HCT116 (cell line): ENCODE measurements around the gene JAG1. TPM values are rescaled to one million over a fixed set of nuclear protein-coding genes. Genes with fewer than 3 reads are reported as not detected.

Source experiments
- ATAC-seq: fragments of 200-7000 bp; cut with Tn5 transposase; 2 replicates; pipeline ENCODE4 v1.9.1; 2020; ENCODE audit warnings: mild to moderate bottlenecking, moderate library complexity
- BruUV-seq: library from RNA; stranded (reverse); fragments of 400-500 nt; replicated peaks from 2 replicates; lab custom pipeline; 2021; lab: Mats Ljungman, UMichigan
- CTCF ChIA-PET: fragments of 300-600 bp; sonication (Branson Sonifier 250); formaldehyde crosslinking; loops from one replicate; lab custom pipeline; 2021; ENCODE audit warnings: antibody characterized with exemption; lab: Charles Lee
- POLR2A ChIA-PET: fragments of 300-600, 350-600 bp; sonication (Branson Sonifier 250); formaldehyde crosslinking; loops from one replicate; lab custom pipeline; 2021; ENCODE audit warnings: antibody characterized with exemption; lab: Charles Lee
- RAD21 ChIA-PET, 2 experiments: fragments of 300-600 bp; sonication (Branson Sonifier 250); formaldehyde crosslinking; loops; one replicate each; lab custom pipeline; 2023; ENCODE audit warnings: low total read pairs in 2 of 2; ENCODE audit not compliant: uncharacterized antibody in 2 of 2, unreplicated experiment in 2 of 2, low non-redundant PET in 1 of 2; lab: Charles Lee
- DNase-seq: peaks from one replicate; pipeline ENCODE4 v3.0.0-alpha.2; 2010; ENCODE audit warnings: low read depth, low spot score
- H2AFZ ChIP-seq: fragments of 200-600 bp; shearing (Covaris generic), sonication (generic); 2 replicates; pipeline ENCODE4 v1.6.1; 2017; ENCODE audit warnings: low read depth, mixed run types, mixed read lengths, antibody characterized with exemption, low read length; ENCODE audit not compliant: poor library complexity, severe bottlenecking
- H3K27ac ChIP-seq: 2 replicates; pipeline ENCODE4 v1.5.1; 2012; ENCODE audit warnings: low read depth, low read length
- H3K27me3 ChIP-seq: fragments of 200-600 bp; sonication (generic); 2 replicates; pipeline ENCODE4 v1.6.1; 2016; ENCODE audit warnings: mixed run types, low read length, mixed read lengths; ENCODE audit not compliant: insufficient read depth
- H3K36me3 ChIP-seq, 2 experiments: fragments of 200-500 bp in 1 of 2; fragments of 200-600 bp in 1 of 2; sonication (Bioruptor generic) in 1 of 2; sonication (generic) in 1 of 2; 2 replicates each; pipeline versions ENCODE4 v1.5.1 to v1.6.1; 2014 to 2016; ENCODE audit warnings: low read length in 2 of 2, inconsistent platforms in 1 of 2, mixed read lengths in 1 of 2, mixed run types in 1 of 2; ENCODE audit not compliant: insufficient read depth in 2 of 2, control insufficient read depth in 1 of 2
- H3K4me1 ChIP-seq, 2 experiments: fragments of 200-600 bp in 1 of 2; sonication (generic) in 1 of 2; 2 replicates each; pipeline versions ENCODE4 v1.5.1 to v1.6.1; 2012 to 2017; ENCODE audit warnings: low read length in 2 of 2, inconsistent platforms in 1 of 2, mild to moderate bottlenecking in 1 of 2, mixed read lengths in 1 of 2, mixed run types in 1 of 2, moderate library complexity in 1 of 2; ENCODE audit not compliant: insufficient read depth in 2 of 2, control insufficient read depth in 1 of 2
- H3K4me2 ChIP-seq: fragments of 200-600 bp; sonication (generic); 2 replicates; pipeline ENCODE4 v1.6.1; 2017; ENCODE audit warnings: mixed run types, low read length, mixed read lengths
- H3K4me3 ChIP-seq, 2 experiments: fragments of 200-600 bp in 1 of 2; sonication (generic) in 1 of 2; replicated peaks in 1 of 2; 2 replicates each; pipeline ENCODE4 v1.5.1; 2011 to 2016; ENCODE audit warnings: low read length in 2 of 2, control low read depth in 1 of 2, low read depth in 1 of 2, mild to moderate bottlenecking in 1 of 2, mixed read lengths in 1 of 2, mixed run types in 1 of 2
- H3K79me2 ChIP-seq: fragments of 200-600 bp; sonication (generic); 2 replicates; pipeline ENCODE4 v1.6.1; 2017; ENCODE audit warnings: mild to moderate bottlenecking, mixed run types, low read length, moderate library complexity, mixed read lengths; ENCODE audit not compliant: insufficient read depth
- H3K9ac ChIP-seq: fragments of 200-600 bp; sonication (generic); 2 replicates; pipeline ENCODE4 v1.6.1; 2016; ENCODE audit warnings: low read length, mixed read lengths
- H3K9me2 ChIP-seq: fragments of 200-600 bp; sonication (generic), shearing (Covaris generic); 2 replicates; pipeline ENCODE4 v1.6.1; 2017; ENCODE audit warnings: mixed run types, mild to moderate bottlenecking, moderate library complexity; ENCODE audit not compliant: insufficient read depth
- H3K9me3 ChIP-seq, 2 experiments: fragments of 200-500 bp in 1 of 2; fragments of 200-600 bp in 1 of 2; sonication (Bioruptor generic) in 1 of 2; sonication (generic) in 1 of 2; 2 replicates each; pipeline ENCODE4 v1.6.1; 2014 to 2017; ENCODE audit warnings: low read length in 2 of 2, mixed read lengths in 2 of 2, inconsistent platforms in 1 of 2, low read depth in 1 of 2, mild to moderate bottlenecking in 1 of 2, mixed run types in 1 of 2, moderate library complexity in 1 of 2; ENCODE audit not compliant: control insufficient read depth in 1 of 2, insufficient read depth in 1 of 2
- H4K20me1 ChIP-seq: fragments of 200-600 bp; sonication (generic), shearing (Covaris generic); 2 replicates; pipeline ENCODE4 v1.6.1; 2017; ENCODE audit warnings: mixed run types, mild to moderate bottlenecking, moderate library complexity; ENCODE audit not compliant: insufficient read depth
- CTCF ChIP-seq, 3 experiments: fragments of 200-600 bp in 1 of 3; sonication (generic) in 1 of 3; IDR thresholded peaks in 2 of 3; conservative IDR thresholded peaks in 1 of 3; 2 replicates each; pipeline ENCODE4 v1.5.1; 2012 to 2017; ENCODE audit warnings: low read depth in 2 of 3, low read length in 2 of 3, antibody characterized with exemption in 1 of 3, borderline replicate concordance in 1 of 3, control low read depth in 1 of 3, mild to moderate bottlenecking in 1 of 3, mixed read lengths in 1 of 3, mixed run types in 1 of 3, moderate library complexity in 1 of 3; ENCODE audit not compliant: insufficient read depth in 1 of 3
- EGR1 ChIP-seq: IDR thresholded peaks from 2 replicates; pipeline ENCODE4 v1.6.1; 2012; ENCODE audit warnings: low read depth
- ELF1 ChIP-seq: IDR thresholded peaks from 2 replicates; pipeline ENCODE4 v1.6.1; 2012; ENCODE audit warnings: low read depth, borderline replicate concordance
- JUND ChIP-seq: IDR thresholded peaks from 2 replicates; pipeline ENCODE4 v1.6.1; 2012
- POLR2A ChIP-seq: IDR thresholded peaks from 2 replicates; pipeline ENCODE4 v1.7.0; 2011; ENCODE audit warnings: borderline replicate concordance; ENCODE audit not compliant: insufficient read depth, insufficient read length; ENCODE audit errors: extremely low read depth
- SIN3A ChIP-seq: IDR thresholded peaks from 2 replicates; pipeline ENCODE4 v1.6.1; 2012; ENCODE audit warnings: low read depth
- SRF ChIP-seq: IDR thresholded peaks from 2 replicates; pipeline ENCODE4 v1.6.1; 2012; ENCODE audit warnings: low read depth
- TCF7L2 ChIP-seq: IDR thresholded peaks from 2 replicates; pipeline ENCODE4 v1.7.0; 2011; ENCODE audit warnings: borderline replicate concordance, inconsistent platforms; ENCODE audit not compliant: insufficient read depth, insufficient read length; ENCODE audit errors: extremely low read depth
- ZBTB33 ChIP-seq: IDR thresholded peaks from 2 replicates; pipeline ENCODE4 v1.6.1; 2011; ENCODE audit warnings: mild to moderate bottlenecking, low read length, moderate library complexity; ENCODE audit not compliant: insufficient replicate concordance; ENCODE audit errors: extremely low read depth
- ZNF274 ChIP-seq: fragments of 200-500 bp; sonication (Bioruptor generic); IDR thresholded peaks from 2 replicates; pipeline ENCODE4 v1.6.1; 2014; ENCODE audit warnings: mild to moderate bottlenecking, low read depth, low read length, inconsistent platforms
- intact Hi-C: fragments of 100-400 bp; cut with micrococcal nuclease; formaldehyde crosslinking; loops from 2 replicates; pipeline ENCODE4 v1.10.0; 2022
- total RNA-seq: library from RNA; stranded (reverse); gene quantifications from one replicate; pipeline ENCODE4 v1.2.1, GENCODE V29; 2021; ENCODE audit not compliant: unreplicated experiment
- TF ChIP-seq, protein P1 (sequence below): IDR thresholded peaks from 2 replicates; pipeline ENCODE4 v1.6.1; 2012
- TF ChIP-seq, protein P2 (sequence below): IDR thresholded peaks from 2 replicates; pipeline ENCODE4 v1.6.1; 2012; ENCODE audit warnings: low read depth

The JAG1 gene
- total RNA-seq, 1 experiment from 2014 or later: 31.9 TPM

GRCh38 chr20:10713161-10713560 lies 39.4 kb upstream of the JAG1 start:
- BruUV-seq: no TSS peak
- Histone ChIP-seq H3K9ac (no peak overlapping the region), H3K9me2 (no peaks in the 10 kb centered on the region), H3K27me3 (no peaks in the 10 kb centered on the region), H3K9me3 (no peaks in the 10 kb centered on the region), H3K4me3 (no peak overlapping the region), H3K27ac (no peak overlapping the region), H3K4me1 (peaks cover 11 to 14% of the 10 kb centered on the region in 2 experiments; a peak in 3 of 4 replicates), H3K79me2 (no peaks in the 10 kb centered on the region), H4K20me1 (no peaks in the 10 kb centered on the region), H2AFZ (no peak overlapping the region), H3K4me2 (no peak overlapping the region), H3K36me3 (no peaks in the 10 kb centered on the region)
- intact Hi-C loops: no loop called here
- TF ChIP-seq TCF7L2: no peak
- no peak for TF ChIP-seq ELF1
- TF ChIP-seq, protein P1, sequence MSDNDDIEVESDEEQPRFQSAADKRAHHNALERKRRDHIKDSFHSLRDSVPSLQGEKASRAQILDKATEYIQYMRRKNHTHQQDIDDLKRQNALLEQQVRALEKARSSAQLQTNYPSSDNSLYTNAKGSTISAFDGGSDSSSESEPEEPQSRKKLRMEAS: no peak
- no peak for TF ChIP-seq EGR1
- TF ChIP-seq CTCF (IDR thresholded peaks at IDR 0.05 in 2 of 3, conservative IDR thresholded peaks at IDR 0.05 in 1 of 3; ENCODE audit: borderline replicate concordance in 1 of 3, insufficient read depth in 1 of 3, low read depth in 2 of 3, low read length in 2 of 3): no peak
- no peak for TF ChIP-seq ZBTB33
- TF ChIP-seq JUND: no peak
- TF ChIP-seq SIN3A: no peak
- TF ChIP-seq POLR2A: no peak
- TF ChIP-seq ZNF274: no peak
- TF ChIP-seq, protein P2, sequence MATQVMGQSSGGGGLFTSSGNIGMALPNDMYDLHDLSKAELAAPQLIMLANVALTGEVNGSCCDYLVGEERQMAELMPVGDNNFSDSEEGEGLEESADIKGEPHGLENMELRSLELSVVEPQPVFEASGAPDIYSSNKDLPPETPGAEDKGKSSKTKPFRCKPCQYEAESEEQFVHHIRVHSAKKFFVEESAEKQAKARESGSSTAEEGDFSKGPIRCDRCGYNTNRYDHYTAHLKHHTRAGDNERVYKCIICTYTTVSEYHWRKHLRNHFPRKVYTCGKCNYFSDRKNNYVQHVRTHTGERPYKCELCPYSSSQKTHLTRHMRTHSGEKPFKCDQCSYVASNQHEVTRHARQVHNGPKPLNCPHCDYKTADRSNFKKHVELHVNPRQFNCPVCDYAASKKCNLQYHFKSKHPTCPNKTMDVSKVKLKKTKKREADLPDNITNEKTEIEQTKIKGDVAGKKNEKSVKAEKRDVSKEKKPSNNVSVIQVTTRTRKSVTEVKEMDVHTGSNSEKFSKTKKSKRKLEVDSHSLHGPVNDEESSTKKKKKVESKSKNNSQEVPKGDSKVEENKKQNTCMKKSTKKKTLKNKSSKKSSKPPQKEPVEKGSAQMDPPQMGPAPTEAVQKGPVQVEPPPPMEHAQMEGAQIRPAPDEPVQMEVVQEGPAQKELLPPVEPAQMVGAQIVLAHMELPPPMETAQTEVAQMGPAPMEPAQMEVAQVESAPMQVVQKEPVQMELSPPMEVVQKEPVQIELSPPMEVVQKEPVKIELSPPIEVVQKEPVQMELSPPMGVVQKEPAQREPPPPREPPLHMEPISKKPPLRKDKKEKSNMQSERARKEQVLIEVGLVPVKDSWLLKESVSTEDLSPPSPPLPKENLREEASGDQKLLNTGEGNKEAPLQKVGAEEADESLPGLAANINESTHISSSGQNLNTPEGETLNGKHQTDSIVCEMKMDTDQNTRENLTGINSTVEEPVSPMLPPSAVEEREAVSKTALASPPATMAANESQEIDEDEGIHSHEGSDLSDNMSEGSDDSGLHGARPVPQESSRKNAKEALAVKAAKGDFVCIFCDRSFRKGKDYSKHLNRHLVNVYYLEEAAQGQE: no peak
- no peak for TF ChIP-seq SRF
- ChIA-PET POLR2A (no interaction called here), RAD21 (no interaction called here), CTCF (no interaction called here)
- no peak for ATAC-seq
- DNase-seq: no peak
